NOMO-1 (cell line): ENCODE results near the gene THYN1.
"Not testable (repeated sequence)": the region's sequence is repeated elsewhere in the genome, so short reads cannot be mapped to it uniquely, and the experiment has no call there.

Source experiments
- DNase-seq, 2 experiments: peaks; one replicate each; lab custom pipeline; 2025; ENCODE audit not compliant: unreplicated experiment in 2 of 2; lab: John Stamatoyannopoulos, UW

The THYN1 gene

DNA sequence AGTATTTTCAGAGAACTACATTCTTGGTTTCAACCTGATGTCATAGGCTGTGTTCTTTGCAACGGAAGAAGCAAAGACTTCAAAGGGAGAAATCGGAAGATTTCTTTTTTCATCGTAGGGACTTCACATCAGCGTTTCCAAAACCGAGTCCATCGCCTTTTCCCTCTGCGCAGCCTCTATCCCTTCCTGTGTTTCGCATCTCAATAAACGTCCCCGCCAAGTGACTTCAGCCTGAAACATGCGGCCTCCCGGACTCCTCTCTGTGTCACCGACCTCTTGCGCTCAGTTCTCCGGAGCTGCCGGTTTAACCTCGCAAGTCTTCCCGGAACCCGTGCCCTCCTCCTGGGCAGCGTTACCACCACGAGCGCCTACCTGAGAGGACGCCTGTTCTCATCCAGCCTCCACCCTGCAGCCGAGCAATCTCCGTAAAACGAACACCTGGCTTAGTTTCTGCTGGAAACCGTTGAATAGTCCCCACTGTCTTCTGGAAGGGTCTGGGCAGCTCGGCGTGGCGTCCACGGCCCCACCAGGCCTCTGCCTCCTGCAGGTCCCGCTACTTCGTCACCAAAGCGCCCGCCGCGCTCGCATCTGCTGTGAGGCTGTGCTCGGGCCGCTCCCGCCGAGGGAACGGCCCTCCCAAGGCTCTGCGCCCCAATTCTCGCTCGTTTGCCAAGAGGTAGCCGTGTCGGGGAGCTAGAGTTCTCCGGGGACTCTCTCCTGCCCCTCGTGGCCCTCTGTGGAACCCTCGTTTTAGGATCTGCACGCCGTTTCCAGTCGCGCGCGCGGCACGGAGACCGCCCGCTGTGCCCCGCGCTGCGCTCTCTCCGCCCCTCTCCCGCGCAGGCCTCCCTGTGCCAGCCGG lies 22.6 kb upstream of the THYN1 start, which contains the start of gene GLB1L3:
GLB1L3 (plus strand) TSS at position 846 of the 862 bp plus-strand sequence. CDS start 362 bp downstream, outside the sequence.
- peak in 1 of 2 experiments; percentile 45 for DNase-seq

DNA sequence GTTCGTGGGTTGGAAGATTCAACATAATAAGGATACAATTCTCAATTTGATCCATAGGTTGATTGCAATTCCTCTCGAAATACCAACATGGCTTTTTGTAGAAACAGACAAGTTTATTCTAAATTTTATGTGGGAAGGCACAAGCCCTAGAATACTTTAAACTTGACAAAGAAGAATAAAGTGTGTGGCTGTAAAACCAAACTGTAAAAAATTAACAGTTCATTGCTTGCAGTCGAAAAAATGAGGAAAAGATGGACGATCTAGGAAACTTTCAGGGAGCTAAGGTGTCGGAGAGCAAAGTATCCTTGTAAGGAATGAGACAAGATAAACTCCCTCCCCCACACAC lies 22.0 kb upstream of the THYN1 start:
- DNase-seq: no peak

DNA sequence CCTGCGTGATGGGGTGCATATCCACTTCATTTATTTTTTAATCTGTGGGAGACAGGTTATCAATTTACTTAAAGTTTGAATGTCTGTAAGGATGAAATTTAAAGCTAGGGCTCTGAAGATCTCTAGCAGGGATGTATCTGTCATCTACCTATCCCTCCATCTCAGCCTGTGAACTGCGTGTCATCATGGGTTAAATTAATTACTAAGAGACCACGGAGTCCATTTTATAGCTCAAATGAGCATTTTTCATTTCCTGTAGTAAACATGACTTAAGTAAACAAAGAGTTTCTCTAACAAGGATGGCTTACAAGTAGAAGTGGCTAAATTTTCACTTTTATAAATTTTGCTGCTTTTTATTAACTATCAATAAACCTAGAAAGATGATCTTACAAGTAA lies 20.2 kb upstream of the THYN1 start:
- DNase-seq: no peak

DNA sequence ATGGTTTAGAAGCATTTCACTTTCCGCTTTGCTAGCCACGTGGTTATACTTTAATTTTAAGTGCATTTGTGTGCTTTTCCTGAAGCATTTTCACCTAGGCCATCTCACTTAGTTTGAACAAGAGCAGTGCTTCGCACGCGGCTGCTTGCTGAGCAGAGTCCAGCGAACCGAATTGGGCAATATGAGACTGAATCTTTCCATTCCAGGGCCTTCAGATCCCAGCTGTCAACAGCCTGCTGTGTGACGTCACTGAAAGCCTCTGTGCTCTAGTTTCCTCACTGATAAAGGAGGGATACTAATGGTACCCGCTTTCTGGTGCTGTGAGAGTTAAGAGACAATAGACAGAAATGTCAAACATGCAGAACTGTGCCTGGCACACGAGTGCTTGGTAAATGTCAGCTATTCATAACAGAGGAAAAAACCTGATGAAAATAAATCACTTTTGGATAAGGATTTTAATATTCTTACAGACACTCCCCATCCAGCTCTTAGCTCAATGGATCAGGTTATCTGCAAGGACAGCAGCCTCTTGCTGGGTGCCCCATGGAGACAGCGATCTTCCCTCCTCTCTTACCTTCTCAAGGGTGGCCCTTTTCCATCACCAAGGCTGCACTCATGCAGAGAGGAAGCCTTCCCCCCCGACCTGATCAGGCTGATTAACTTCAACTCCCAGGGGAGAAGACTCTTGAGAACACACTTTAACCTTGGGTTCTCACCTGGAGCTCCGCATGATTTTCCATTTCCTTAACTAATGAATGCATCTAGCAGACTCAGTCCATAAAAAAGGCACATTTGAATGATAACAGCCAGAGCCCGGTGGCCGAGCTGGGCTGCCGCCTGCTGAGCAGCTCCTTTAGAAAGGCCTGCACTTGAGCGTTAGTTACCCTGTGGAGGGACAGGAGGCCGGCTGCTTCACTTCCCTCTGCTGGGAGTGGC lies 19.5 kb upstream of the THYN1 start:
- DNase-seq: no peak

DNA sequence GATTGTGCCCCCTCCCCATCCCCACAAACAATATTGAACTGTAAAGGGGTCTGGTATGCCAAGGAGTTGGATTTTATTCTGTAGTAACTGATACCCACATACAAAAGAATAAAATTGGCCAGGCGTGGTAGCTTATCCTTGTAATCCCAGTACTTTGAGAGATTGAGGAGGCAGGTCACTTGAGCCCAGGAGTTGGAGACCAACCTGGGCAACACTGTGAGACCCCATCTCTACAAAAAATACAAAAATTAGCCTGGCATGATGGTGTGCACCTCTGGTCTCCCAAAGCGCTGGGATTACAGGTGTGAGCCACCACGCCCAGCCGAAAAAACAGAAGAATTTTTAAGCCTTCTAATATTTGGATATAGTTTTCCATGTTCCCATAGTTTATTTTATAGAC lies 18.8 kb upstream of the THYN1 start:
- DNase-seq: no peak

DNA sequence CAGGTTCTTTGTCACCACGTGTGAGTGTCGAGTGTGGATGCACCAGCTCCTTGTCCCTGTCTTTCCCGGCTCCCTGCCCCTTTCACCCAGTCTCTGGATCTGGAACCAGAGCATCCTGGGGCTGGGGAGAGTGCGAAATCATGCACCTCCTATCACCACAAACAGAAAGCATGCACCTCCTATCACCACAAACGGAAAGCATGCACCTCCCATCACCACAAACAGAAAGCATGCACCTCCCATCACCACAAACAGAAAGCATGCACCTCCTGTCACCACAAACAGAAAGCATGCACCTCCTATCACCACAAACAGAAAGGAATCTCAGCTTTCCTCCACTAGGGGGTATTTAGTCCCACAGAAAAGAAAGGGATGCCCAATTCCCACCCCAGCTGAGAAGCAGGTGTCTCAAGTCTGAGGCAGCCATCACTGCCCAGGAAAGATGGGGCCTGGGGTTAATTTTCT lies 17.1 kb upstream of the THYN1 start:
- no peak for DNase-seq

DNA sequence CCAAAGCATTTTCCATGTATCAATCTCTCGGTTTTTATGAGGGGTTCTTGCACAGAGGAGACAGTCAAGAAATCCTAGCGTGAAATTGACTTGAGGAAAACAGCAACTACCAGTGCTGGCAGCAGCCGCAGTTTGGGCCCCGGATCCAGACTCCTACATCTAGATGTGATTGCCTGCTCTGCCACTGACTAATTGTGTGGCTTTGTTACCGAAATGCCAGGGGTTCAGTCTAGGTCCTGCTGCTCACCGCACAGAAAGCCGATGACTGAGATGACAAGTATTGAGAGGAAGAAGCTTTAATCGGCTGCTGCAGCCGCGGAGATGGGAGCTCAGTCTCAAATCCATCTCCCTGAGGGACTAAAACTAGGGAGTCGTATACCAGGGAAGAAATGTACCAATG lies 14.8 kb upstream of the THYN1 start:
- DNase-seq: no peak

DNA sequence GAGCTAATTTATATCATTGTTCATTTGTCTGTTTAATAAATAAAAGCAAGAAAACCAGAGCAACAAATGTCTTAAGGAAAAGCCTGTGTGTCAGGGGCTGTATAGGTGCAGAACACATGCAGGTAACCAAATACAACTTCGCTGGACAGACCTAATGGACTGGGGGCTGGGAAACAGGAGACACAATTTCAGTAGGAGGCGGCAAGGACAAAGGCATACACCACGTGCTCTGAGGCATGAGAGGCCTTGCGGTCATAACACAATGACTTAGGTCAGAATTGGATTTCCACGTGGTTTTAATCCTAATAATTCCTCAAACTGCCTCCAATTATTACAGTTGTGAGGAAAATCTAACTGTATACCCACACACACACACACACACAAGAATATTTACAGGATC lies 14.3 kb upstream of the THYN1 start:
- DNase-seq: no peak

DNA sequence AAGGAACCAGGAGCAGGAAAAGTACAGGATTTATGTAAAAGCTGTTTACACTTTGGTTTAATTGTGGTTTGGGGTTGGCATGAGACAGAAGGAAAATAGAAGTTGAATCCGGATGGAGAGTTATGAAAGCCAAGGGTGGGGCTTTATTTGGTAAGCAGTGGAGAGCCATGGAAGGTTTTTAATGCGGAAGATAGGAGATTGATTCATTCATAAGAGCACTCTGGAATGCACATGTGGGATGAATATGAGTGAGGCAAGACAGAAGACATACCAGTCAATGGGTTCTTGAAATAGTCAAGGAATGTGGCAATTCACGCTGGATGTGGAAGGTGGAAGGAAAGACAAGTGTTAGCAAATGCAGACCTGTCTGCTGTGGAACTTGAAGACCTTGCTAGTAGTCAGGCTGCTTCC lies 13.7 kb upstream of the THYN1 start:
- peak; percentile 53 to 77 for DNase-seq

DNA sequence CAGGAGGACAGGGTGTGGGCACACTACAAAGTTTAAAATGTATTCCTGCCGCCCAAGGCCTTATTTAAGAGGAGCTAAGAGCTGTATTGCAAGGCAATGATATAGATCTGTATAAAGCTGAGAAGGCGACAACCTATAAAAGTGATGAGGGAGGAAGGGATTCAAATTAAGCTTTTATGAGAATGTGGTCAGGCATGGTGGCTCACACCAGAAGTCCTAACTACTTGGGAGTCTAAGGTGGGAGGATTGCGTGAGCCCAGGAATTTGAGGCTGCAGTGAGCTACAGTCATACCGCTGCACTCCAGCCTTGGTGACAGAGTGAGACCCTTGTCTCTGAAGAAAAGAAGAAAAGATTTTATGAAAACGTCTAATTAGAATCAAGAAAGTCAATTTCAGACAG lies 13.3 kb upstream of the THYN1 start:
- DNase-seq: peak in 1 of 2 experiments; percentile 45

DNA sequence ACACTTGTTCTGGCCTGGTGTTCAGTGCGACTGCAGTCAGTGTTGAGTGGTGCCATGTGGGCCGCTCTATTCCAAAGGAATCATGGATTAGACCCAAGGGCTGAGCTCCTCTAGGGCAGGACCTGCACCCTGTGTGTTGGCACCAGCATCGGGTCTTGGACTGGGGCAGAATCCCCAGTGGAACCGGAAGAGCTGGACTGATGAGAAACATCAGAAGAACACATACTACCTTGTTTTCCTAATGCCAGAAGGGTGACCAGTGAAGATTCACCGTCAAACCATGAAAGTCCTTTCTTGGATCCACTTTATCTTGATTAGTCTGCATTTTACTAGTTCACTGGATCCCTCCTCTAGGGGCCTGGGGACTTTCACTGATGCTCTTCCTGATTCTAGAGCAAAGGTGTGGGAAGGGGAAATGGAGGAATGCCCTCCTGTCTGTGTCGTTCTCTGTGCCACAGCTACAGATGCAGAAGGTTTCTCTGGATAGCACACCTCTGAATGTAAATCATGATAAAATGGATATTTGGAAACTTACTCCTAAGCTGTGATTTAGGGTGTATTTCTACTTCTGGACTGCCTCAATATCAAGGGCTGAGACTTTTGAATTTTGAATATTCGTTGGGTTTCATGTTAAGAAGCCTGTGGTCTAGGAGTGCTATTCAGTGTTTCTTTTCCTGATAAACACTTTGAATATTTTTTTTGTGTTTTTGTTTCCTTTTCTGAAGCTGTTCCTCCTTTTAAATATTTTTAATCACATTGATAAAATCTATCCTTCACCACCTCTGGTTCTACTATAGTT lies 12.0 kb upstream of the THYN1 start:
- no peak for DNase-seq

DNA sequence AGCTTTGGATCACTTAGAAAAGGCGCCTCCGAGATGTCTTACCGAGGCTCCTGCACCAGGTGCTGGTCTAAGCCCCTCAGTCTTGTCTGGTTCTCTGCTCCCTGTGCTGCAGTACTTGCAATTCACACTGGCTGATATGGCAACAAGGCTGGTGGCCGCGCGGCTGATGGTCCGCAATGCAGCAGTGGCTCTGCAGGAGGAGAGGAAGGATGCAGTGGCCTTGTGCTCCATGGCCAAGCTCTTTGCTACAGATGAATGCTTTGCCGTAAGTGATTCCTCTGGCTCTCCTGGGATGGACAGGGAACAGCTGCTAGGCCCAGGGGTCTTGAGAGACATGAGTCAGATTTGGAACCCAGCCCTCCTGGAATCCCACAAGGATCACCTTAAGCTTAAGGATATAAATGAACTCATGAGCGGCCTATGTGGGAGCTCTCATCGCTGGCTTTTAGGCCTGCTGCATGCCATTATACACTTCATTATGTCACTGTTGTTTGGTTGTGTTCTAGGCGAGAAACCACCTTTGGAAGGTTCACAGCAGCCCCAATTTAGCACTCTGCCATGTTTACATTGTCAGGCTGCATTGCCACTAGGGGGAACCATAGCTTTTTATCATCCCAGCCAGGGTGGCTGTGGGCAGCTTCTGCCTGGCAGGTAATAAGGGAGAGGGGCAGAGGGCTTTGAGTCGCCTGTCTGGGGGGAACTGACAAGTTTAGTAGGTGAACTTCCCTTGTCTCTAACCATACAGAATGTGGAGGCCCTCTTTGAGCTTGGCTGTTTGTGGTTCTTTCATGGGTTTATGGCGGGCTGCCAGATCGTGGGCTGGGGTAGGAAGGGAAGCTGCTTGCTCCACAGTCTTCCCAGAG lies 8.7 kb upstream of the THYN1 start:
- peak in 1 of 2 experiments; percentile 9 for DNase-seq

DNA sequence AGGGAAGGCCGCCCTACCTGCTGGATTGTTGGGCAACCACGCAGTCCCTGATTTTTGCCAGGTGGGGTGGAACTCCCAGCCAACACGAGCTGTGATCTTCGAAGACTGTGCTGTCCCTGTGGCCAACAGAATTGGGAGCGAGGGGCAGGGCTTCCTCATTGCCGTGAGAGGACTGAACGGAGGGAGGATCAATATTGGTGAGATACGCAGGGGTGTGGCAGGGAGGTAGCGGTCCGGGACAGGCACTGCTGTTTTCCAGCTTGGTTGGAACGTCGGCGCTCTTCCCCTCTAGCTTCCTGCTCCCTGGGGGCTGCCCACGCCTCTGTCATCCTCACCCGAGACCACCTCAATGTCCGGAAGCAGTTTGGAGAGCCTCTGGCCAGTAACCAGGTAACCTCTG lies 7.8 kb upstream of the THYN1 start:
- no peak for DNase-seq

DNA sequence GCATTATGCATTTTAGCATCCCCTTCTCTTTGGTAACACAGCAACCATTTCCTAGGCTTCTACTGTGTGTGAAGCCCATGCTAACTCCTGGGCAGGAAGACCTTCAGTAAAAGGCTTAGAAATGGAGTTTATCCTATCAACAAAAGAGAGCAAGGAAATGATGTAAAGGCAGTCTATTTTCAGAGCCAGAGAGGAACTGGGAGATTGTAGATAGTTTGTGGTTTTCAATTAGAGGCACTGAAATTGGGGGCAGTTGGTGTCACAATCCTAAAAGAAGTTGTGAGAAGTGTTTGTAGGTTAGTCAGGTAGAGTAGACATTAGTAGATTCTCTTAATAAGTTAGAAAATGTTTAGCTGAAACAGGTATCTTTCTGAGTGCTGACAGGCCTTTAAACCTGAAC lies 7.4 kb upstream of the THYN1 start:
- peak; percentile 68 to 95 for DNase-seq

DNA sequence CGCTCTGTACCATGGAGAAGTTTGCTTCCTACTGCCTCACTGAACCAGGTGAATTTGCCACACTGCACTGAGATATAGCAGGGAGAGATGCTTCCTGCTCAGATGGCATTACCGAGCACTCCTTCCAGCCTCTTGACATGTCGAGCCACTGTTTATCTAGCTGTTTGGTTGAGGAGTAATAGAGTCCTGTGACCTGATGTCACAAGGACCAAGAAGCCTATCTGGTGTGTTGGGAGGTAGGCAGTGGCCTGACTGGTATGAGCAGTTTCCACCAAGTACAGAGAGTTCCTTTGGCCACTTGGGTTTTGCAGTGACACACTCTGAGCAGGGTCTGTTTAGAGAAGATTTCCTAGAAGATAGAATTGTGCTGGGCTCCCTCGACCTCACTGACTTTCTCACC lies 5.4 kb upstream of the THYN1 start:
- no peak for DNase-seq

DNA sequence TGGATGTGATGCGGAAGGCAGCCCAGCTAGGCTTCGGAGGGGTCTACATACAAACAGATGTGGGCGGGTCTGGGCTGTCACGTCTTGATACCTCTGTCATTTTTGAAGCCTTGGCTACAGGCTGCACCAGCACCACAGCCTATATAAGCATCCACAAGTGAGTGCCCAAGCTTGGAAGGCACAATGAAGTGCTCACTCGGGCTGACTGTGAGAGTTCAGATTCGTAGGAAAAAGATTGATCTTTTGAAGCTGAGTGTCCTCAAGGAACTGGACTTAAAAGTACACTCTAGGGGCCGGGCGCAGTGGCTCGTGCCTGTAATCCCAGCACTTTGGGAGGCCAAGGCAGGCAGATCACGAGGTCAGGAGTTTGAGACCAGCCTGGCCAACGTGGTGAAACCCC lies 3.9 kb upstream of the THYN1 start:
- no peak for DNase-seq

DNA sequence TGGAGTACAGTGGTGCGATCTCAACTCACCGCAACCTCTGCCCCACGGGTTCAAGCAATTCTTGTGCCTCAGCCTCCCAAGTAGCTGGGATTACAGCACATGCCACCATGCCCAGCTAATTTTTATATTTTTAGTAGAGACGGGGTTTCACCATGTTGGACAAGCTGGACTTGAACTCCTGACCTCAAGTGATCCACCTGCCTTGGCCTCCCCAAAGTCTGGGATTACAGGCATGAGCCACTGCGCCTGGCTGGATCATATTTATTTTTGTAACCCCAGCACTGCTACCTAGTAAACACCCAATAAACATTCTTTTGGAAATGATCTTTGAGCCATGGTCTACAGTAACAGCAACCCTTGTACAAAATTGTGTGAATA lies 2.0 kb upstream of the THYN1 start:
- not testable (repeated sequence) for DNase-seq

DNA sequence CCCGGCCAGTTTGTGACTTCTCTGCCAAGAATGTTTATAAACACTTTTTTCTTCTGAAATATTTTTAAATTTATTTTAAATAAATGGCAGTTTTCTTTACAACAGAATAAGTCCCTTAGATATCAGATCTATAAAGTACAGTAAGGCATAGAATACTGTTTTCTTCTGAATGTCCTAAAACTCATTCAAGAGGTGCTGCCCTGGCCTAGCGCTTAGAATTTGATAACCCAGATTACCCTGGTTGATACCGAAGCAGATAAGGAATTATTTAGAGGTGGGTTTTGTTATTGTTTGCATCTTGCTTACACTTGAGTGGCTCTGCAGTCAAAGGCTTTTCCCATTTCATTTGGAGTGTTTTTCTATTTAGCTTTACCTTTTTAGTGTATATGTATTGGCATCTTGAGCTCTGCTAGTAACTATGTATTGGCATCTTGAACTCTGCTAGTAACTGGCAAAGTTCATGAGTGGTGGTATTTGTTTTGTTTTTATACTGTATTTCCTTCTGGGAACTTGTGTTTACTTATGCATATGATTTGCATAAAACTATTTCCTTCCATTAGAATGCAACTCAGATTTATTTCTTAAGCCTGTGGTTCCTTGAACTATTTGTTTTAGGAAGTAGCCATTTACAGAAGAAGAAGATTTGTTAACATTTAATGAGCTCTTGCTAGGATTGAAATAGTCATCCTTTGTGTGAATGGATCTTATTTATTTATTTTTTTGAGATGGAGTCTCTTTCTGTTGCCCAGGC lies 1.5 kb upstream of the THYN1 start:
- DNase-seq: peak in 1 of 2 experiments; percentile 50
